PFSK-1 (cell line): ENCODE results near the gene S100Z.

Experiments used
- POLR2AphosphoS5 ChIP-seq: IDR thresholded peaks from 2 replicates; pipeline ENCODE4 v1.6.1; 2012; ENCODE audit warnings: low read depth, mild to moderate bottlenecking, control low read depth, low read length, moderate library complexity
- REST ChIP-seq, 2 experiments: IDR thresholded peaks; 2 replicates each; pipeline versions ENCODE4 v1.6.1 to v1.8.0; 2011 to 2012; ENCODE audit warnings: low read depth in 2 of 2, low read length in 2 of 2, control low read depth in 1 of 2, inconsistent platforms in 1 of 2, mild to moderate bottlenecking in 1 of 2, moderate library complexity in 1 of 2; ENCODE audit not compliant: insufficient read depth in 1 of 2
- SIN3A ChIP-seq: IDR thresholded peaks from 2 replicates; pipeline ENCODE4 v1.6.1; 2012; ENCODE audit warnings: mild to moderate bottlenecking, low read length, moderate library complexity, borderline replicate concordance; ENCODE audit not compliant: insufficient read depth
- TAF1 ChIP-seq: IDR thresholded peaks from 2 replicates; pipeline ENCODE4 v1.6.1; 2012; ENCODE audit warnings: low read length, control low read depth, borderline replicate concordance; ENCODE audit not compliant: insufficient read depth

GRCh38 chr5:76958991-76959767 is 109.4 kb downstream of the S100Z start:
- TF ChIP-seq POLR2AphosphoS5 (no peak), REST (IDR thresholded peaks at IDR 0.05; ENCODE audit: insufficient read depth in 1 of 2, low read depth in 2 of 2, low read length in 2 of 2) (no peak), TAF1 (no peak), SIN3A (no peak)
